ENCODE data around the gene FBXO3.

GRCh38 chr11:33751878-33752277 lies 22.4 kb downstream of the FBXO3 start:
- TF ChIP-seq SUZ12 (IDR thresholded peaks at IDR 0.05; ENCODE audit: extremely low read depth, insufficient read depth, insufficient read length) = no peak
- no peak for TF ChIP-seq YY1 (IDR thresholded peaks at IDR 0.05; ENCODE audit: insufficient read depth, insufficient read length)

Data from NT2/D1 (cell line).